HFF-Myc (cell line): ENCODE data around the gene CMIP.

Experiments used
- DNase-seq: peaks from one replicate; pipeline ENCODE4 v3.0.0-alpha.2; 2011; ENCODE audit warnings: low read depth; ENCODE audit errors: extremely low read depth
- H3K4me3 ChIP-seq: replicated peaks from 2 replicates; pipeline ENCODE4 v1.5.1; 2011; ENCODE audit warnings: low read depth, mild to moderate bottlenecking, control low read depth, low read length
- TF ChIP-seq, protein P1 (sequence below): IDR thresholded peaks from 2 replicates; pipeline ENCODE4 v1.5.1; 2012; ENCODE audit warnings: mild to moderate bottlenecking, low read depth, low read length, control low read depth; ENCODE audit errors: missing control alignments

The CMIP gene

DNA sequence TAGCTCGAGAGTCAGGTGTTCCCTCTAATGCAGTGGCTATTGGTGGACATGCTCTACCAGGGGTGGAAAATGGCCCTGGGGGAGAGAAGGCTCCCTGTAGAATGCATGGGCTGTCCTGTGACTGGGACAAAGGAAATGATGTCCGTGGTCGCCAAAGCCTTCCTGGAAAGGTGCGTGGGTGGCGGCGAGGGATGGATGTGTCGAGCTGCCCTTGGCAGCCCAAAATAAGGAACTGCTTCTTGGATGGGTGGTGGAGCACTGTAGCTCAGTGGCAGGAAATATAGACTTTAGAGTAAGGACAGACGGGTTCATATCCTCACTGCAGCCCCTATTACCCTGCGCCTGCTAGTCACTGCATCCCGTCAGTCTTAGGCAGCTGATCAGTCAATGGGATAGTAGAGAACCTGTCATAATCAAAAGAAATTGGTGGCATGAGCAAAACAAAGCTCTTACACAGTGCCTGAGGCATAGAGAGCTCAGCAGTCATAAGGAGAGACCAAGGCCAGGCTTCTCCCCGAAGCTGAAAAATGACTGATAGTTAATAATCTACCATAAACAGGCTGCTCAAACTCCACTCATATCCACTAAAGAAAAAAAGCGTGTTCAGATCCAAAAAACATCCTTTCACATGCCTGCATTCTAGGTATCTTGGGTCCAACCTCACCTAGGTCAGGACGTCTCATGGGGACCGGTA, 211.0 kb downstream of the CMIP start:
- TF ChIP-seq, protein P1, sequence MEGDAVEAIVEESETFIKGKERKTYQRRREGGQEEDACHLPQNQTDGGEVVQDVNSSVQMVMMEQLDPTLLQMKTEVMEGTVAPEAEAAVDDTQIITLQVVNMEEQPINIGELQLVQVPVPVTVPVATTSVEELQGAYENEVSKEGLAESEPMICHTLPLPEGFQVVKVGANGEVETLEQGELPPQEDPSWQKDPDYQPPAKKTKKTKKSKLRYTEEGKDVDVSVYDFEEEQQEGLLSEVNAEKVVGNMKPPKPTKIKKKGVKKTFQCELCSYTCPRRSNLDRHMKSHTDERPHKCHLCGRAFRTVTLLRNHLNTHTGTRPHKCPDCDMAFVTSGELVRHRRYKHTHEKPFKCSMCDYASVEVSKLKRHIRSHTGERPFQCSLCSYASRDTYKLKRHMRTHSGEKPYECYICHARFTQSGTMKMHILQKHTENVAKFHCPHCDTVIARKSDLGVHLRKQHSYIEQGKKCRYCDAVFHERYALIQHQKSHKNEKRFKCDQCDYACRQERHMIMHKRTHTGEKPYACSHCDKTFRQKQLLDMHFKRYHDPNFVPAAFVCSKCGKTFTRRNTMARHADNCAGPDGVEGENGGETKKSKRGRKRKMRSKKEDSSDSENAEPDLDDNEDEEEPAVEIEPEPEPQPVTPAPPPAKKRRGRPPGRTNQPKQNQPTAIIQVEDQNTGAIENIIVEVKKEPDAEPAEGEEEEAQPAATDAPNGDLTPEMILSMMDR, result no peak
- no peak overlapping the region for H3K4me3 ChIP-seq
- DNase-seq, result no peak

DNA sequence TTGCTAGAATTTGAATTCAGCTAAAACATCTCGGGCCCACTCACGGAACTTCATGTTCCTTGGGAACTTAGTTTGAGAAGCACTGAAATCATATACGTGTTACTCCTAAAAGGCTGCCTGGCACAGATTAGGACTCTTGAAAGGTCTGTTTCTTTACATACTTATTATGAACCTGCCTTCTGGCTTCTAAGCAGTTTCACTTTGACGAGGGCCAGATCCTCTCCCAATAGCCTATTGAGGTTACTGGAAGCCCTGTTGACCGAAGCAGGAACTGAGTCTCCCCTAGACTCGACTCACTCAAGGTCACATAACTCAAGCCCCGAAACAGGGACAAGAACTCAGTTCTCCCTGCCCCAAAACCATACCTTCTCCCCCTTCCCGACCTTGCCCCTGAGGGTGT, 212.6 kb downstream of the CMIP start:
- DNase-seq, result no peak
- TF ChIP-seq, protein P1, result no peak
- H3K4me3 ChIP-seq, result no peak overlapping the region

DNA sequence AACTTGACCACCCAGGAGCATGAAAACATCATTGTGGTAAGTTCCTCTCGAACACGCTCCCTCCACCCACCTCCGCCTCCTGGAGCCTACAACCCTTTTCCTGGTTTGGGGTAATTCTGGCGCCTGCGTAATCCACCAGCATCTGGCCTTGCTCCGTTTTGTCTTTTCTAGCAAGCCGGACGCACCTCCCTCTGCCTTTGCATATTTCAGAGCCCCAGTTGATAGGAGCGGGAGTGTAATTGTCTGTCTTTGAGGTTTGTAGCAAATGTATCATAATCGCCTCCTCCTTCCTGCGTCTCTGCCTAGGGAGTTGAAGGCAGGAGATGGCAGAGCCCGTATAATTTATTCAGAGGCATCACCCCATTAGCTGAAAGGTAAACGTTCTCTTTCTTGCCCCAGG, 213.2 kb downstream of the CMIP start:
- TF ChIP-seq, protein P1, result no peak
- no peak overlapping the region for H3K4me3 ChIP-seq
- DNase-seq, result no peak

DNA sequence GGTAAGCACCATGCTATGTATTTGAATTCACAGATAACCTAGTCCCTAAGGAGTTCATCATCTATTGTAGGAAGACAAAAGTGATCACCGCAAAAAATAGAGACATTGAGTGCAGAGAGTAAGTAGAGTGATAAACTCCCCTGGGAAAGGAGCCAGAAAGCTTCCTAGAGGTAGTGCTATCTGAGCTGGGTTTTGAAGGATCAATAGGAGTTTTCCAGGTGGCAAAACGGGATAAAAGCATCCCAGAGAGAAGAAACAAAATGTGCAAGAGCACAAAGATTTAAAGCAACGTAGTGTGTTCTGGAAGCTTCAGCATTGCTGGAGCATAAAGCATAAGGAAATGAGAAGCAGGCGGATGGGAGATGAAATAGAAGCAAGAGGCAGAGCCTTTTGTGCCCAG, 213.8 kb downstream of the CMIP start:
- TF ChIP-seq, protein P1, result no peak
- no peak overlapping the region for H3K4me3 ChIP-seq
- no peak for DNase-seq

DNA sequence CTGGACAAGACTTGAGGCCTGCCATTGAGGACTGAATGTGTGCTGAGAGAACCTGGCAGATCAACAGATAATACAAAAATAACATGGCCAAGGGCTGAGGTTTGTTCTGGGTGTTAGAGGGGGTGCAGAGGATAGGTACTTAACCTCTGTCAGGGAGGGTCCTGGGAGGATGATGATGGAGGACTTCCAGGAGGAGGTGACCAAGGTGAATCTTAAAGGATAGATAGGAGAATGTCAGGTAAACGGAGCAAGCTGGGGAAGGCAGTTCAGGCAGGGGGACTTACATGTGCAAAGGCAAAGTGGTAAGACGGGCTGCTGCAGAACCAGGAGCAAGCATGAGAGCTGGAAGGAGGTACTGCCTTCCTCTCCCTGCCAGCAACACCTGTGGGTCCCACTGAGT, 214.6 kb downstream of the CMIP start:
- TF ChIP-seq, protein P1, result no peak
- no peak overlapping the region for H3K4me3 ChIP-seq
- DNase-seq, result no peak

DNA sequence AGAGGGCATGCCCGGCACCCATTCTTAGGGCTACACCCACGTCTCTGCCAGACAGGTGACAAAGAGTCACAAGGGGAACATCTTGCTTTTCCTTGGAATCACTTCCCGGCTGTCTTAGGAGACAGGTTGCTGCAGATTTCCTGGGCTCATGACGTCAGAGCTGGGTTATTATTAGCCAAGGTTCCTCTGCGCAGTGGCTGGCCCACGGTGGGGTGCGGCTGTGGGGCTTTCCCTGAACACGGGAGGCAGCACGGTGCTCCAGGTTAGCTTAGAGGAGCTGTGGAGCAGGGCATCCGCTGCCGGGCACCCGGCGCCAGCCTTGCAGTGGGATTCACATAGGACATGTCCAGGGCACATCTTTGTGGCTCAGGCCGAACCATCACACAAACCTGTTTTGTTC, 216.5 kb downstream of the CMIP start:
- DNase-seq, result no peak
- H3K4me3 ChIP-seq, result no peak overlapping the region
- TF ChIP-seq, protein P1, result no peak

DNA sequence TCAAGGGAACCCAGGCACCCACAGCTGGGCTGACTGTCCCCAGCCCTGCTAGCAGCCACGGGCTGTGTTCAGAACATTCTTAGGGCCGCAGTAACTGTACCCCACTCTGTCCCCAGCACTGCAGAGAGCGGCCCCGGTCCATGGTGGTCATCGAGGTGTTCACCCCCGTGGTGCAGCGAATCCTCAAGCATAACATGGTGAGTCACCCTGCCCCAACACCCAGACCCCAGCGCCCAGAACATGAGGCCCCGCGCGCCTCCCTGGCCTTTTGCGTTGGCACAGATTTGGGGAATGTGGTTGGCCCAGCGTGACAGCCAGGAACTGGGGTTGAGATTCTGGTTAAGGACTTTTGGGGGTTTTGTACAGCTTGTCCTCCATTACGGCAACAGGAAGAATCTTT, 219.5 kb downstream of the CMIP start:
- TF ChIP-seq, protein P1, result no peak
- no peak for DNase-seq
- no peak overlapping the region for H3K4me3 ChIP-seq
